HG03108 (cell line): ENCODE data around the gene COL1A2.
A peak's percentile ranks its signal among the peaks of the same experiment; 100 is the strongest.

Experiments used
- ATAC-seq: cut with Tn5 transposase; IDR thresholded peaks from one replicate; pipeline ENCODE4 v1.9.1; 2021; ENCODE audit warnings: moderate library complexity; ENCODE audit not compliant: unreplicated experiment

Gene COL1A2

DNA sequence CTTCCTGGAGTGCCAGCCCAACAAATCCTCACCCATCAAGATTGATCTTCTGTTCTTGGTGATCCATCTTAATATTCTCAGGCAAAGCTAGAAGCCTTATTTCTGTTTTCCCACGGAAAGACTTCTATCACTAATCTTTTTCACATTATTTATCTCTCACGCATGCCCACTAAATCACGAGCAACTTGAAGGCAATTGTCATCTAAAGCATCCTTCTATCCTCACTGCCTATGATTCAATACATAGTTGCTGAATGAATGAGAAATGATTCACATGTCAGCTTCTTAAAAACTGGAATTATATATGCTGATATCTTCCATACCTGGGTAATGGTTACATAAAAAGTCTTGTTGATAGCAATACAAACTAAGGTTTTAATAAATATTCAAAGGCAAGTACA lies 12.6 kb upstream of the COL1A2 start:
- no peak for ATAC-seq

DNA sequence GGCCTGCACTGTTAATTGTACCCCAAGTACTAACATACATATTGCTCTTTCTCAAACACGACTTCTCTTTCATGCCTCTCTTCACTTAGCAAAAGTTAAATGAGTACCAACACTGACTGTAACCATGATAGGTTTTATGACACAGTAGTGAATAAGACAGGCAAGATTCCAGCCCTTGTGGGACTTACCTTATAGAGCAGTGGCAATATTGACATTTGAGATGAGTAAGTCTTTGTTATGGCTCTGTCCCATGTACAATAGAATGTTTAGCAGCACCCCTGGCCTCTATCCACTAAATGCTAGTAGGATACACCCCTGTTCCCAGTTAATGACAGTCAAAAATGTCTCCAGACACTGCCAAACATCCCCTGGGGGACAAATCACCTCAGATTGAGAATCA lies 11.9 kb upstream of the COL1A2 start:
- ATAC-seq, result no peak

DNA sequence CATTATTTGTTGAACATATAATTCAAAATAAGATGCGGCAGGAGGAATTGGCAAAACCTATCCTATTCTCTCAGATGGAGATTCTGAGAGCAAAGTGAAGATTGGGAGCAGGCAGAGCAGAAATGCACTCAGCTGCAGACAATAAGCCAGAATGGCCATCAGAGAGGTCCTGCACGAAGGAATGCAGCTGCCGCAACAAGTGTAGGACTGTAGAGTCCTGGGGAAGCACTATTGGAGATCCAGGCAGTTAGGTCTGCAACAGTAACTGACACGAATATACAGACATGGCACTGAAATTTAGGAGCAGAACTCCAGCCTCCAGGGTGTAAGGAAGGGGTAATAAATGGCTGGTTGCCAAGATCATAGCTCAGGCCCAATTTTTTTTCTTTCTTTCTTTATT lies 10.4 kb upstream of the COL1A2 start:
- no peak for ATAC-seq

DNA sequence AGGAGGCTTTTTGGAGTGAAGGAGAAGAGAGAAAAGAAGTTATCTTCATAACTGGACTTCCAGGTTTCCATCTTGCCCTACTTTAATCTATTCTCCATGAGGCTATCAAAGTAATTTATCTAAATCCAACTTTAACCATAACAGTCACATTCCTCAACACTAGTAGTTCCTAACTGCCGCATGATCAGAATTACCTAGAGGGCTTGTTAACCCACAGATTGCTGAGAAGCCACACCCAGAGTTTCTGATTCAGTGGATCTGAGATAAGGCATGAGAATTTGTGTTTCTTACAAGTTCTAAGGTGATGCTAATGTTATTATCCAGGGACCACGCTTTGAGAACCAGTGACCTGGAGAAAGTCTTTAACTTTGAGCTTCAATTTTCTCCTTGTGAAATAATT lies 8.3 kb upstream of the COL1A2 start:
- ATAC-seq, result no peak

DNA sequence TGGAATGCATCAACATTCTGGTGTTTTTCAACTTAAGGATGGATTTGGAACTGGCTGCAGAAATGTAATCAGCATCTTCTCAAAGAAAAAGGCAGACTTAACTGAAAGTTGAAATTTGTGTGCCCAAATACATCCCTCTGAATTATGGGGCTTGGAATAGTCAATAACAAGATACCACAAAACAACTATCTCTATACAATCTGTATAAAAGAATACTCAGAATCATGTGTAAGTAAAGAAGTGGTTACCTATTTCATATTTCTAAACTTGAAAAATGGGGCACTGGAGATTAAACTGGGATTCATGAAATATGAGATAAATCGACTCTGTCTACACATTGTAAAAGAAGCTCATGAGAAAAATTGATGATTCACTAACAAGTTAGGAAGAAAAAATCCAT lies 6.2 kb upstream of the COL1A2 start:
- ATAC-seq, result no peak

DNA sequence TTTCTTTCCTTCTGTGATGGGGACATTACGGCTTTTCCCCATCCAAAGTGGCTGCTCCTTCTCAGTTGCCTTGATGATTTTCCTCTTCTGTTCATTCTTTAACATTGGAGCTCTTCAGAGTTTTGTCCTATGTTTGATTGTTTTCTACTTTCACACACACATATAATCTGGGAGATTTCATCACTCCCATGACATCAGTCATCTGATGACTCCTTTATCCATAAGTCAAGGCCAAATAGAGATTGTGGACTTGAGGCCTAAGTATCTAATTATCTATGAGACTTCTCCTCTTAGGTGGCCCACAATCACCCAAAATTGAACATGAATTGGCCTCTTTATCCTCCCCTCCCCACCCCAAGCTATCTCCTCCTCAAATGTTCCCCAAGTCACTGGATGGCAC lies 5.3 kb upstream of the COL1A2 start:
- no peak for ATAC-seq

DNA sequence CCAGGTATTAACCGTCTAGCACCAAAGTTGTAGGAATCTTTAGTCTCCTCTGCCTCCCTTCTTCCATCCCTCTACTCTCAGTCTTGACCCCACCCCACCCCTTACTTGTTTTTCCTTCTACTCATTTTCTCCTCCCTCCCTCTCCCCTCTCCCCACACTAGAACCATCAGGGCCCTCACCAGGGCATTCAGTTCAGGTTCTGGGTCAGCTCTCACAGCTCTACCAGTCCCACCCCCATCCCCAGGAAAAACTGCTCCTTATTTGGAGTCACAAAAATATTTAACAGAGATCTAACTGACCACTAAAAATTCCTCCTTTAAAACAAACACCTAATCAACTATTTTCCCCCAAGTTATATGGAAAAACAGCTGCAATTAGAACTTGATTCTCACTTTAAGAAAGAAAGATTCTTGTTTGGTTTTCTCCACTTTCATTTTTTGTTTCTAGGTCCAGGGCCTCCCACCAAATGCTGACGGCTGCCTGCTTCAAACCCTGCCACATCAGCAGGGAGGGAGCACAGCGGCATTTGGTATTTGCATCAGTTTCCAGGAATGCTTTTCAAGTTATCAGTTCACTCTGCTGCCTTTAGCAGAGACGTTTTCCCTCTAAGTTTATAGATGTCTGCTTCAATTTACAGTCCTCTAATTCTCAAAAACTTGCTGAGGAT lies 2.8 kb upstream of the COL1A2 start:
- ATAC-seq, result no peak

DNA sequence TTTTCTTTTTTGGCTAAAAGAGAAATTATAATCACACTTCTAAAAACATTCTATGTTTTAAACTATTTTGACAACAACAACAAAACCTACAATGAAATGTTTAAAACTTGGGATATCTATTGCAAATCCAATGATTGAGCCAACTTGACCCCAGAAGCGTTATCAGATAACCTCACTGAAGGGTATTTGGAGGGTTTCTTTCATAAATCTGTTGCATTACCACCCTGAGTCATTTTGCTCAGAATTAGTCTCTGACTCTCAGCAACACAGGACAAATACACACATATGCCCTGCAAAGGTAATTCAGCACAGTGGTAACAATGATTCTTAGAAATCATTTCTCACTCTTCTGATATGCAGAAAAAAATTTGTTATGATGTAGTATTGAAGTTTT lies 2.3 kb upstream of the COL1A2 start:
- ATAC-seq, result no peak

DNA sequence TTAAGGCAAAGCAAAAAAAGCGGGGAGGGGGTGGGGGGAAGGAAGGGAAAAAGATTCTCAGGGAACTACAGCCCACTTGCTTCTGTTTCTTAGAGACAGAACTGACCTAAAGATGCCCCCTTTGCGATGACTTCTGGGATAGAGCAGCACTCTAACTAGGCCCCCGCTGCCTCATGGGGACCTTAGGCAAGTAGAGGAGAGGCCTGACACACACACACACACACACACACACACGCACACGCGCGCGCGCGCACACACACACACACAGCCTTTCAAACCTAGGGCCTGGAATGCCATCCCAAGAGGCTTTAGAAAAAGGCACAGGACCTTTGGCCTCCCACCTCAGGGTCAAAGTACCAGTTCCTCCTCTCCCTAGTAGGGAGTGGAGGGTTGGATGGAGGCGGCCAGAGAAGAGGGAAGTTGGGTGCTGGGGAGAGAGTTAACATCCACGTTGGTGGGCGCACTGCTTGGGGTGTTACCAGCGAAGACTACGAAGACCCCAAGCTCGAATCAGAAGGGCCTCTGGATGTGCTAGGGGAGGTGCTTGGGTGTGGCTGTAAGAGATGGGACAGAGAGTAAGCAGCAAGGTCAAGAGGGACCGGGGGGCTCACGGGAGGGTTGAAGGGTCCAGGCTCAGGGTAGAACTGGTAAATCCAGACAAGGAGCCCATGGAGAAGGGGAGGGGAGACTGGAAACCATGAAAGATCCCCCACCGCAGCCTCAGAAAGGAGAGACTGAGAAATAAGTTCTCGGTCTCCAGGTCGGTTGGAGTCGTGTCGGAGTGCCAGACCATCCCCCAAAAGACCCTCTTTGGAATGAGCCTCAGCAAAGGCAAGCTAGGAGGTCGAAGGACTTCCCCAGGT lies 1.2 kb upstream of the COL1A2 start:
- no peak for ATAC-seq

DNA sequence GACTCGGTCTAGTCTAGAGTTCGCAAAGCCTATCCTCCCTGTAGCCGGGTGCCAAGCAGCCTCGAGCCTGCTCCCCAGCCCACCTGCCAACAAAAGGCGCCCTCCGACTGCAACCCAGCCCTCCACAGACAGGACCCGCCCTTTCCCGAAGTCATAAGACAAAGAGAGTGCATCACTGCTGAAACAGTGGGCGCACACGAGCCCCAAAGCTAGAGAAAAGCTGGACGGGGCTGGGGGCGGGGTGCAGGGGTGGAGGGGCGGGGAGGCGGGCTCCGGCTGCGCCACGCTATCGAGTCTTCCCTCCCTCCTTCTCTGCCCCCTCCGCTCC lies 622 bp upstream of the COL1A2 start:
- ATAC-seq, result no peak

DNA sequence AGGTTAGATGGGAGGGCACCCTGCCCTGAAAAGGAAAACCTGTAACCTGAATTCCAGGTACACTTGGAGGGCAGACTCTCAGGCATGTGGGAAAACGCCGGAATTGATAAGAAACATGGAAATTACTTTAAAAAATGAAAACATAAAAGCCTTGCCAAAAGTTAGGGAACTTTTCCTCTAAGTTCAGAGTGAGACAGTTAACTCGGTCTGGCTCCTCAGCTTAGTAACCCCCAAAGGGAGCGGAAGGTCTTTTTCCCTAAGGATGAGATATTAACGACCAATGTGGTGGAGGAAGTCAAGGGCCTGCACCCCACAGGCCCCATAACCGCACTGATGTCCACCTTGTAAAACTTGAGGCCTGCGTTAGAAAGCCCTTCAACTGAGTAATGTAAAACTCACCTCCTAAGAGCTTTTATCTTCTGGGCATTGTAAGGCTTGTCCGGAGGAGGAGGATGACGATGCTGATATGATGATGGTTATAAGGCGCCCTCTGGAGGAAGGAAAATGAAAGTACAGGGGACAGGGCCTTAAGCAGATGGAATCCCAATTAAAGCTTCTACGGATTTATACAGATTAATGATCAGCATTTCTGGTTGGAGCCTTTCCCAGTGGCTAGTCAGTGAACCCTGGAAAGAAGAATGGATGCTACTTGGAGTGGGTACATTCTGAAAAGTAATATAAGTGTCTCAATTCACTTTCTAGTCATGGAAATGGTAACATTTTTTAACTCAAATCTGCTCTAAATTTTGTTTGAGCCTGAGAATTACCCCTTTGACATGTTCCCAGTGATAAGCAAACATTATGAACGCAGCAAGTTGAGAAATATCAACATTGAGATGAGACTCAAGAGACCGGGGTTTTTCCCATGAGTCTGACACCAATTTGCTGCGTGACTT lies 694 bp downstream of the COL1A2 start:
- peak; percentile 62 for ATAC-seq

DNA sequence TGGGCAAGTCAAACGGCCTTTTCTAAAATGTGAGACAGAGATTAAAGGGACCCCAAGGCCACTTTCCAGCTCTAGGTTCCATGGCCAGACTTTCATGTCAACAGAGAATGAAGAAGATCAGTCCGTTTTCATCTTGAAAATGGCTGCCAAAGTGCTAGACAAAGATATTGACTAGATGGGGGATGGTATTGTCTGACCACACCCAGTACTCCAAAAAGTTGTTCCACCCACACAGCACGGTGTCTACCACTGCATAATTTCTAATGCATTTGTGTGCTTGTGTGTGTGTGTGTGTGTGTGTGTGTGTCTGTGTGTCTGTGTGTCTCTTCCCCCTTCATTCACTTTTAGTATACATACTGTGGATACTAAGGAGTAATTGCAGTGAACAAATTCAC lies 1.3 kb downstream of the COL1A2 start:
- ATAC-seq, result no peak

DNA sequence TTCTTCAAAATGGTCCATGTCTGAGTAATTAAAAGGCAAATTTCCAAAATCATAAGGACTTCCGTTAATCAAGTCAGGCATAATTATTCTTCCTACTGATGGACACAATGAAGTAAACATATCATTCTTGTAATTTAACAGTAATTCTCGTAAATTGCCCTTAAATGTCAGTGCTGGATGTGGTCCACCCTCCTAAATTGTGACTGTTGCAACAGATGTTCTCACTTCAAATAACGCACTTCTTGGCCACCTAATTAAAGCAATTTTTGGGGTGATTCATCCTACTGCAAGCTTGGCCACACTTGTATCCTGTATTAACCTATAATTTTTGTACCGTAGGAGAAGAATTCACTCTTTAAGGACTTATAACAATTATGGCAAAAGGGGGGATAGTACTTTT lies 1.9 kb downstream of the COL1A2 start:
- no peak for ATAC-seq

DNA sequence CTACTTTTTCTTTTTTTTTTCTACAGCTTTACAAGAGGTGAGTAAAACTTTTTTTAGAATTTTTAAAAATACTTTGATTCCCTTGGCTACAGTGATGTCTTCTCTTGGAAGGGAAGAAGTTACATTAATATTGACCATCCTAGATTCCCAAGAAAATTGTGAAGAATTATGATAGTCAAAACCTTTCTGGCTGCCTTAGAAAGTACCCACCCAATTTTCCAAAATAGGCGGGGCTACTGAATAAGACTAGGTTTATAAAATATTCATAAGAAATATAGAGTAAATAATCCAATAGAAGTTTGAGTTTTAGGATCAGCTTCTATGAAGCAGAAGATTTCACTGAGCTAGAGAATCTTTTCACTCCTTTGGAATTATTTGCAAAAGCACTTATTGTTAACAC lies 3.0 kb downstream of the COL1A2 start:
- no peak for ATAC-seq

DNA sequence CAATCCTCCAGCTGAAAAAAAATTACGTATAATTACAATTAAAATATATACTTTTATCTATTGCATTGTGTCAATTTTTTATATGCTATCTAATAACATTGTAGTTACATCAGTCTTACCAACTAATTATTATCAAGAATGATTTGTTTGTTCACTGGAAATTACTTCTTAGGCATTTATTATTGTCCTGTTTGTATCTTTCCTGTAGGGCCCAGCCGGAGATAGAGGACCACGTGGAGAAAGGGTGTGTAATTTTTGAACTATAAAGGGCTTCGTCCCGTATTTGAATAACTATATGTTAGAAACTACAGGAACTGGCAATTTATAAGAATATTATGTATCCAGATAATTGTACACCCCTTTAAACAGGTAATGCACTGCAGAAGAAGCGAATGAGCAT lies 4.1 kb downstream of the COL1A2 start:
- ATAC-seq, result no peak

DNA sequence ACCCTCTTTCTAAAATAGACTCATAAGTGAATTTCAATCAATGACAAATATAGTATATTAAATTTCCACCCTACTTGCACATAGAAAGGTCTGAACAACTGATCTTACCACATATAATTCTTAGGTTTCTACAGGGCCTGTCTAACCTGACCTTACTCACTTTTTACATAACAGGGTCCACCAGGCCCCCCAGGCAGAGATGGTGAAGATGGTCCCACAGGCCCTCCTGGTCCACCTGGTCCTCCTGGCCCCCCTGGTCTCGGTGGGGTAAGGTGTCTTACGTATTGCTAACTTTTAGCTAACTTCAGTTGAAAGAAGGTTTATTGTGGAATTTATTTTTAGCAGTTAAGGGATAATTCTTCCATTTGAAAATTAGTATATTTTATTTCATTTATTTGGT lies 5.3 kb downstream of the COL1A2 start:
- ATAC-seq, result no peak

DNA sequence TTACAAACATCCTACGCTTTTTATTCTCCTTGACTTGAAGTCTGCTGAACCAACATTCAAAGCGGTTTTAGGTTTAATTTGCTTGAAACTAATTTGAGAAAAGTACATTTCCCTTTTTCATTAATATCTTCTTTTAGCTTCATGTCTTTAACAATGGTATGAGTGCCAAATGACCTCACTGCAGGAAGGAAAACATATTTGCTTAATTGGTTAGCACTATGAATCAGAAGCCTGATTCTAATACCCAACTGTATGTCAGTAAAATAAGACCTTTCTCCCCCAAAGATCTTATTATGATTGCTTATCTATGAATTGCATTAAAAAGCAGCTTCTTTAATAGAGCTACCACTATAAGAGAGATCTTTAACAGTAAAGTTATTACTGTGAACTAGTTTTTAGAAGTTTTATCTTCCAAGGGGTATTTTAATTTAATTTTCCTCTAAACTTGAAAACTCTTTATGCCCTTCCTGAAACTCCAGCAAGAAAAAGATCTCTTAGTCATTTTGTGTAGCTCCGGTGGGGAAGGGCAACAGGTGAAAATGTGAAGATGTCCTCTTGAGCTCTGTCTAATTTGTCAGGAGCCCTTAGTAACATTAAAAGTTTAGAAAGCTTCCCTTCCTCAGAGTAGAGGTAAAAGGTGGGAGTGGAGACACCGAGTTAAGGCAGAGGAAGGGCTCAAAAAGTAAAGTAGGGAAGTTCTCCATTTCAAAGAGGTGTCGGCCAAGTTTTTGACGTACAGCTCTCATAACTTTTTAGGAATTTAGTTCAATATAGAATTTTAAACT lies 6.1 kb downstream of the COL1A2 start:
- ATAC-seq, result no peak

DNA sequence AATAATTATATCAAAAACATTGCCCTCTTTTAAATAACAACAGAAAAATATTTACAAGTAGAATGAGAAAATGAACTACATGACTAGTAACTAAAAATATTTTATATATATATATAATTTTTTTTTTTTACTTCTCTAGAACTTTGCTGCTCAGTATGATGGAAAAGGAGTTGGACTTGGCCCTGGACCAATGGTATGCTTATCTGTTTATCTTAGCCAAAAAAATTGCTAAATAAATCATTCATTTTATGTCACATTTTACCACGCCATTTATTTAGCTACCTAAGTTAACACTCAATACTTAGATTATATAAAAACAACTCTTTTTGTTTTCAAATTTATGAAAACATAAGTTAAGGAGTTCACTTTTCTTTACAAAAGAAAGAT lies 6.7 kb downstream of the COL1A2 start:
- no peak for ATAC-seq

DNA sequence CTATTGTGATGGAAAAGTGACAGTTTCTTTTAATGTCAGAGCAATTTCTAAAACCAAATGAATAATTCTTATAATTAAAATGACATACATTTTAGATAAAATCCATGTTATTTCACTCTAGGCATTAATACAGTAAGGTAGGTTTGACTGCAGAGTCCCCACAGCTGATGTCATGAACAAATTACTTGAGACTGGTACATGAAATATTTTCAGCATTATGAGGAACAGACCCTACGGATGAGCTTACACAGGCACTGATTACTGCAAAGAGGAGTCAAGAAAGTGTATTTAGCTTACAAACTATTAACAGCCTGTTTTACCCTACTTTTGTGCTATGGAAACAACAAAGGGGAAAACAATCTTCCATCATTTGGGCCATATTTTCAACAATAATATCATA lies 8.9 kb downstream of the COL1A2 start:
- no peak for ATAC-seq

DNA sequence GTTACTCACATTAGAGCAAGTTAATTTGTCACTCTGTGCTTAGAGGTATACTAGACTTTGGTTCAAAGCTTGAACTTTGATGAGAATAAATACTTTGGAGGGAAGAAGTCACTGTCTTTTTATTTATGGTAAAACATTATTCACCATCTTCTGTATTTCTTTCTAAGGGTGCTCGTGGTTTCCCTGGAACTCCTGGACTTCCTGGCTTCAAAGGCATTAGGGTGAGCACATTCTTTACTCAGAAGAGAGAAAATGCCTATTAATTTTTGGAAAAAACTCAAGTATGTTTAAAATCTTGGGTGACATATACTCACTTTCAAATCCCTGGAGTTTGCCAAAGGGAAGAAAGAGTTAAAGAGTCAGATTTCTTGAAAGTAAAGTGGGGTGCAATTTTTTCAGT lies 10.8 kb downstream of the COL1A2 start:
- ATAC-seq, result no peak

DNA sequence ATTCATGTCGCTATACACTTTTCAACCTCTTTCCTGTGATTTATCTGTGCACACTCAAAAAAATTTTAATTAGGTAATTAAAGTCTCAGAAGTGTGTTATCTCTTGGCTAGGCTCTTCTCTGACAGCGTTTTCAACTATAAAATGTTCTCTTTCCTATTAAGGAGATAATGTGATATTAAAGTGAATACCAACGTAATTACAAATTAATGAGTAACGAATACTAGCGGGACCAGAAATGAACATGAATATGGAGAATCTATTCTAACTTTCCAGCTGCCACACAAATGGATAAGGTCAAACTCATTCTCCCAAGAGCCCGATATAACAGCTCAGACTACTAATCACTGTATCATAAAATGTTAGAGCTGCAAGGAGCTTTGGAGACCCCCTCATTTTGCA lies 12.0 kb downstream of the COL1A2 start:
- no peak for ATAC-seq
